HCT116 (cell line): ENCODE data around the gene MAML3. TPM values are rescaled to one million over a fixed set of nuclear protein-coding genes. Genes with fewer than 3 reads are reported as not detected.

Experiments
- ATAC-seq: fragments of 200-7000 bp; cut with Tn5 transposase; 2 replicates; pipeline ENCODE4 v1.9.1; 2020; ENCODE audit warnings: mild to moderate bottlenecking, moderate library complexity
- BruUV-seq: library from RNA; stranded (reverse); fragments of 400-500 nt; replicated peaks from 2 replicates; lab custom pipeline; 2021; lab: Mats Ljungman, UMichigan
- CTCF ChIA-PET: fragments of 300-600 bp; sonication (Branson Sonifier 250); formaldehyde crosslinking; loops from one replicate; lab custom pipeline; 2021; ENCODE audit warnings: antibody characterized with exemption; lab: Charles Lee
- POLR2A ChIA-PET: fragments of 300-600, 350-600 bp; sonication (Branson Sonifier 250); formaldehyde crosslinking; loops from one replicate; lab custom pipeline; 2021; ENCODE audit warnings: antibody characterized with exemption; lab: Charles Lee
- RAD21 ChIA-PET, 2 experiments: fragments of 300-600 bp; sonication (Branson Sonifier 250); formaldehyde crosslinking; loops; one replicate each; lab custom pipeline; 2023; ENCODE audit warnings: low total read pairs in 2 of 2; ENCODE audit not compliant: uncharacterized antibody in 2 of 2, unreplicated experiment in 2 of 2, low non-redundant PET in 1 of 2; lab: Charles Lee
- DNase-seq: peaks from one replicate; pipeline ENCODE4 v3.0.0-alpha.2; 2010; ENCODE audit warnings: low read depth, low spot score
- H2AFZ ChIP-seq: fragments of 200-600 bp; shearing (Covaris generic), sonication (generic); 2 replicates; pipeline ENCODE4 v1.6.1; 2017; ENCODE audit warnings: low read depth, mixed run types, mixed read lengths, antibody characterized with exemption, low read length; ENCODE audit not compliant: poor library complexity, severe bottlenecking
- H3K27ac ChIP-seq: 2 replicates; pipeline ENCODE4 v1.5.1; 2012; ENCODE audit warnings: low read depth, low read length
- H3K27me3 ChIP-seq: fragments of 200-600 bp; sonication (generic); 2 replicates; pipeline ENCODE4 v1.6.1; 2016; ENCODE audit warnings: mixed run types, low read length, mixed read lengths; ENCODE audit not compliant: insufficient read depth
- H3K36me3 ChIP-seq, 2 experiments: fragments of 200-500 bp in 1 of 2; fragments of 200-600 bp in 1 of 2; sonication (Bioruptor generic) in 1 of 2; sonication (generic) in 1 of 2; 2 replicates each; pipeline versions ENCODE4 v1.5.1 to v1.6.1; 2014 to 2016; ENCODE audit warnings: low read length in 2 of 2, inconsistent platforms in 1 of 2, mixed read lengths in 1 of 2, mixed run types in 1 of 2; ENCODE audit not compliant: insufficient read depth in 2 of 2, control insufficient read depth in 1 of 2
- H3K4me1 ChIP-seq, 2 experiments: fragments of 200-600 bp in 1 of 2; sonication (generic) in 1 of 2; 2 replicates each; pipeline versions ENCODE4 v1.5.1 to v1.6.1; 2012 to 2017; ENCODE audit warnings: low read length in 2 of 2, inconsistent platforms in 1 of 2, mild to moderate bottlenecking in 1 of 2, mixed read lengths in 1 of 2, mixed run types in 1 of 2, moderate library complexity in 1 of 2; ENCODE audit not compliant: insufficient read depth in 2 of 2, control insufficient read depth in 1 of 2
- H3K4me2 ChIP-seq: fragments of 200-600 bp; sonication (generic); 2 replicates; pipeline ENCODE4 v1.6.1; 2017; ENCODE audit warnings: mixed run types, low read length, mixed read lengths
- H3K4me3 ChIP-seq, 2 experiments: fragments of 200-600 bp in 1 of 2; sonication (generic) in 1 of 2; replicated peaks in 1 of 2; 2 replicates each; pipeline ENCODE4 v1.5.1; 2011 to 2016; ENCODE audit warnings: low read length in 2 of 2, control low read depth in 1 of 2, low read depth in 1 of 2, mild to moderate bottlenecking in 1 of 2, mixed read lengths in 1 of 2, mixed run types in 1 of 2
- H3K79me2 ChIP-seq: fragments of 200-600 bp; sonication (generic); 2 replicates; pipeline ENCODE4 v1.6.1; 2017; ENCODE audit warnings: mild to moderate bottlenecking, mixed run types, low read length, moderate library complexity, mixed read lengths; ENCODE audit not compliant: insufficient read depth
- H3K9ac ChIP-seq: fragments of 200-600 bp; sonication (generic); 2 replicates; pipeline ENCODE4 v1.6.1; 2016; ENCODE audit warnings: low read length, mixed read lengths
- H3K9me2 ChIP-seq: fragments of 200-600 bp; sonication (generic), shearing (Covaris generic); 2 replicates; pipeline ENCODE4 v1.6.1; 2017; ENCODE audit warnings: mixed run types, mild to moderate bottlenecking, moderate library complexity; ENCODE audit not compliant: insufficient read depth
- H3K9me3 ChIP-seq, 2 experiments: fragments of 200-500 bp in 1 of 2; fragments of 200-600 bp in 1 of 2; sonication (Bioruptor generic) in 1 of 2; sonication (generic) in 1 of 2; 2 replicates each; pipeline ENCODE4 v1.6.1; 2014 to 2017; ENCODE audit warnings: low read length in 2 of 2, mixed read lengths in 2 of 2, inconsistent platforms in 1 of 2, low read depth in 1 of 2, mild to moderate bottlenecking in 1 of 2, mixed run types in 1 of 2, moderate library complexity in 1 of 2; ENCODE audit not compliant: control insufficient read depth in 1 of 2, insufficient read depth in 1 of 2
- H4K20me1 ChIP-seq: fragments of 200-600 bp; sonication (generic), shearing (Covaris generic); 2 replicates; pipeline ENCODE4 v1.6.1; 2017; ENCODE audit warnings: mixed run types, mild to moderate bottlenecking, moderate library complexity; ENCODE audit not compliant: insufficient read depth
- EGR1 ChIP-seq: IDR thresholded peaks from 2 replicates; pipeline ENCODE4 v1.6.1; 2012; ENCODE audit warnings: low read depth
- EZH2phosphoT487 ChIP-seq: fragments of 200-600 bp; IDR thresholded peaks from 2 replicates; pipeline ENCODE4 v1.6.1; 2018; ENCODE audit warnings: antibody characterized with exemption, borderline replicate concordance
- JUND ChIP-seq: IDR thresholded peaks from 2 replicates; pipeline ENCODE4 v1.6.1; 2012
- POLR2A ChIP-seq: IDR thresholded peaks from 2 replicates; pipeline ENCODE4 v1.7.0; 2011; ENCODE audit warnings: borderline replicate concordance; ENCODE audit not compliant: insufficient read depth, insufficient read length; ENCODE audit errors: extremely low read depth
- POLR2AphosphoS5 ChIP-seq: IDR thresholded peaks from 2 replicates; pipeline ENCODE4 v1.6.1; 2011; ENCODE audit warnings: mild to moderate bottlenecking, low read depth, low read length, moderate library complexity
- ZFX ChIP-seq: fragments of 450-650 bp; IDR thresholded peaks from 2 replicates; pipeline ENCODE4 v1.6.1; 2017
- ZNF274 ChIP-seq: fragments of 200-500 bp; sonication (Bioruptor generic); IDR thresholded peaks from 2 replicates; pipeline ENCODE4 v1.6.1; 2014; ENCODE audit warnings: mild to moderate bottlenecking, low read depth, low read length, inconsistent platforms
- intact Hi-C: fragments of 100-400 bp; cut with micrococcal nuclease; formaldehyde crosslinking; loops from 2 replicates; pipeline ENCODE4 v1.10.0; 2022
- total RNA-seq: library from RNA; stranded (reverse); gene quantifications from one replicate; pipeline ENCODE4 v1.2.1, GENCODE V29; 2021; ENCODE audit not compliant: unreplicated experiment
- TF ChIP-seq, protein P1 (sequence below): IDR thresholded peaks from 2 replicates; pipeline ENCODE4 v1.6.1; 2011; ENCODE audit warnings: mild to moderate bottlenecking, low read length, moderate library complexity; ENCODE audit not compliant: insufficient replicate concordance; ENCODE audit errors: extremely low read depth
- TF ChIP-seq, protein P2 (sequence below): IDR thresholded peaks from 2 replicates; pipeline ENCODE4 v1.6.1; 2012; ENCODE audit warnings: low read depth

MAML3 gene
- total RNA-seq, 1 experiment from 2014 or later = 3.1 TPM

DNA sequence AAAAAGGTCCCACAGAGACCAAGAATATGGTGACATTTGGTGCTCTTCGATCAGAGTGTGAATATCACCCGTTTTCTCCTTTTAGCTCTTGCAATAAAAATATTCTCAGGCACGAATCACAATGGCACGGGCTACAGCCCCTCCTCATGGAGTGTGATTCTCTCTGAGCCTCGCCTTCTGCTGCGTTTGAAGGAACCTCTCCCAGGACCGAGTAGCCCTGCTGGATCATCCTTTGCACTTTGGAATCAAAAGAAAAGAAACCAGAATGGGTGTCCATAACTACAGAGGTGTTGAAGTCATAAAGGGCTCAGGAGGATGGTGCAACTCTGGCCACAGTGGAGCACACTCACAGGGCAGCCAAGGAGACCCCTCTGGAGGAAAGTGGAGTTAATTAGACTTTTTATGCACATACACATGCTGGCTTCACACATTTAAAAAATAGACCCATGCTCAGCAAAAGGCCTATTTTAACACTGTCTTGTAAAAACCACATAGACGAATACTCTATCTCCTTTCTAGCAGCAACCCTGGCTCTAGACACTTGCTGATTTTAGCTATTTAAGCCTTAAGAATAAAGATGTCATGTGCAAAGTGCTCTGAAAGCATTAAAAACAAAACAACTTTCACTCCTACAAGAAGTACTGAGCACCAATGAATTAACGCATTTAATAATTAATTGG lies 19.1 kb downstream of the MAML3 start:
- H3K27ac ChIP-seq = no peak overlapping the region
- no peak for DNase-seq
- H3K4me1 ChIP-seq = peaks cover 6 to 56% of the 10 kb centered on the region in 2 experiments; a peak in 3 of 4 replicates
- no peak overlapping the region for H2AFZ ChIP-seq
- ChIA-PET CTCF (no interaction called here), RAD21 (no interaction called here), POLR2A (no interaction called here)
- no peak for TF ChIP-seq ZNF274
- TF ChIP-seq EZH2phosphoT487 = no peak
- no peak for TF ChIP-seq POLR2A
- no peak for TF ChIP-seq POLR2AphosphoS5
- TF ChIP-seq ZFX = no peak
- no peak for TF ChIP-seq JUND
- no peak for TF ChIP-seq EGR1
- TF ChIP-seq, protein P1, sequence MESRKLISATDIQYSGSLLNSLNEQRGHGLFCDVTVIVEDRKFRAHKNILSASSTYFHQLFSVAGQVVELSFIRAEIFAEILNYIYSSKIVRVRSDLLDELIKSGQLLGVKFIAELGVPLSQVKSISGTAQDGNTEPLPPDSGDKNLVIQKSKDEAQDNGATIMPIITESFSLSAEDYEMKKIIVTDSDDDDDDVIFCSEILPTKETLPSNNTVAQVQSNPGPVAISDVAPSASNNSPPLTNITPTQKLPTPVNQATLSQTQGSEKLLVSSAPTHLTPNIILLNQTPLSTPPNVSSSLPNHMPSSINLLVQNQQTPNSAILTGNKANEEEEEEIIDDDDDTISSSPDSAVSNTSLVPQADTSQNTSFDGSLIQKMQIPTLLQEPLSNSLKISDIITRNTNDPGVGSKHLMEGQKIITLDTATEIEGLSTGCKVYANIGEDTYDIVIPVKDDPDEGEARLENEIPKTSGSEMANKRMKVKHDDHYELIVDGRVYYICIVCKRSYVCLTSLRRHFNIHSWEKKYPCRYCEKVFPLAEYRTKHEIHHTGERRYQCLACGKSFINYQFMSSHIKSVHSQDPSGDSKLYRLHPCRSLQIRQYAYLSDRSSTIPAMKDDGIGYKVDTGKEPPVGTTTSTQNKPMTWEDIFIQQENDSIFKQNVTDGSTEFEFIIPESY = no peak
- TF ChIP-seq, protein P2, sequence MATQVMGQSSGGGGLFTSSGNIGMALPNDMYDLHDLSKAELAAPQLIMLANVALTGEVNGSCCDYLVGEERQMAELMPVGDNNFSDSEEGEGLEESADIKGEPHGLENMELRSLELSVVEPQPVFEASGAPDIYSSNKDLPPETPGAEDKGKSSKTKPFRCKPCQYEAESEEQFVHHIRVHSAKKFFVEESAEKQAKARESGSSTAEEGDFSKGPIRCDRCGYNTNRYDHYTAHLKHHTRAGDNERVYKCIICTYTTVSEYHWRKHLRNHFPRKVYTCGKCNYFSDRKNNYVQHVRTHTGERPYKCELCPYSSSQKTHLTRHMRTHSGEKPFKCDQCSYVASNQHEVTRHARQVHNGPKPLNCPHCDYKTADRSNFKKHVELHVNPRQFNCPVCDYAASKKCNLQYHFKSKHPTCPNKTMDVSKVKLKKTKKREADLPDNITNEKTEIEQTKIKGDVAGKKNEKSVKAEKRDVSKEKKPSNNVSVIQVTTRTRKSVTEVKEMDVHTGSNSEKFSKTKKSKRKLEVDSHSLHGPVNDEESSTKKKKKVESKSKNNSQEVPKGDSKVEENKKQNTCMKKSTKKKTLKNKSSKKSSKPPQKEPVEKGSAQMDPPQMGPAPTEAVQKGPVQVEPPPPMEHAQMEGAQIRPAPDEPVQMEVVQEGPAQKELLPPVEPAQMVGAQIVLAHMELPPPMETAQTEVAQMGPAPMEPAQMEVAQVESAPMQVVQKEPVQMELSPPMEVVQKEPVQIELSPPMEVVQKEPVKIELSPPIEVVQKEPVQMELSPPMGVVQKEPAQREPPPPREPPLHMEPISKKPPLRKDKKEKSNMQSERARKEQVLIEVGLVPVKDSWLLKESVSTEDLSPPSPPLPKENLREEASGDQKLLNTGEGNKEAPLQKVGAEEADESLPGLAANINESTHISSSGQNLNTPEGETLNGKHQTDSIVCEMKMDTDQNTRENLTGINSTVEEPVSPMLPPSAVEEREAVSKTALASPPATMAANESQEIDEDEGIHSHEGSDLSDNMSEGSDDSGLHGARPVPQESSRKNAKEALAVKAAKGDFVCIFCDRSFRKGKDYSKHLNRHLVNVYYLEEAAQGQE = no peak
- H3K36me3 ChIP-seq = no peaks in the 10 kb centered on the region
- H3K27me3 ChIP-seq = no peaks in the 10 kb centered on the region
- H3K9me3 ChIP-seq = no peaks in the 10 kb centered on the region
- intact Hi-C loops = no loop called here
- H3K9me2 ChIP-seq = no peaks in the 10 kb centered on the region
- no peak overlapping the region for H3K4me3 ChIP-seq
- H3K4me2 ChIP-seq = no peak overlapping the region
- ATAC-seq = no peak
- H4K20me1 ChIP-seq = no peaks in the 10 kb centered on the region
- no peak overlapping the region for H3K9ac ChIP-seq
- no peaks in the 10 kb centered on the region for H3K79me2 ChIP-seq
- no TSS peak for BruUV-seq
